GM12891 (cell line): Measurements from ENCODE around the gene TMEM263.

Experiments used
- POLR2A ChIP-seq: IDR thresholded peaks from 2 replicates; pipeline ENCODE4 v1.6.1; 2011; ENCODE audit warnings: low read depth, low read length, control low read depth
- POLR2AphosphoS5 ChIP-seq: IDR thresholded peaks from 2 replicates; pipeline ENCODE4 v1.6.1; 2011; ENCODE audit warnings: low read depth, low read length, control low read depth
- TAF1 ChIP-seq: IDR thresholded peaks from 2 replicates; pipeline ENCODE4 v1.6.1; 2011; ENCODE audit warnings: low read depth, low read length, control low read depth

- TF ChIP-seq POLR2A: no peak
- no peak for TF ChIP-seq TAF1
- no peak for TF ChIP-seq POLR2AphosphoS5
Observed at GRCh38 chr12:106907846-106908245, 47.9 kb upstream of the TMEM263 start.
